Lower lobe of right lung (tissue), 2 donors: ENCODE results near the gene PTPRD. TPM values are rescaled to one million over a fixed set of nuclear protein-coding genes. Genes with fewer than 3 reads are reported as not detected.

Experiments
- ATAC-seq, 2 donors: fragments of 200-7000 bp; cut with Tn5 transposase; one replicate each; pipeline ENCODE4 v1.9.1; 2020 to 2022; ENCODE audit warnings: mild to moderate bottlenecking in 2 of 2, moderate library complexity in 2 of 2
- DNase-seq: peaks from one replicate; pipeline ENCODE4 v3.0.0-alpha.2; 2020
- H3K27ac ChIP-seq: fragments of 200-600 bp; one replicate; pipeline ENCODE4 v1.8.0; 2022
- H3K27me3 ChIP-seq: fragments of 200-600 bp; one replicate; pipeline ENCODE4 v1.8.0; 2022; ENCODE audit warnings: low read depth
- H3K36me3 ChIP-seq: fragments of 200-600 bp; one replicate; pipeline ENCODE4 v1.8.0; 2022; ENCODE audit warnings: mild to moderate bottlenecking
- H3K4me1 ChIP-seq: fragments of 200-600 bp; one replicate; pipeline ENCODE4 v1.8.0; 2022
- H3K4me3 ChIP-seq: fragments of 200-600 bp; one replicate; pipeline ENCODE4 v1.8.0; 2022; ENCODE audit warnings: mild to moderate bottlenecking
- H3K9me3 ChIP-seq: fragments of 200-600 bp; one replicate; pipeline ENCODE4 v1.8.0; 2022
- CTCF ChIP-seq: fragments of 200-600 bp; IDR thresholded peaks from one replicate; pipeline ENCODE4 v1.8.0; 2022; ENCODE audit warnings: antibody characterized with exemption, mild to moderate bottlenecking
- intact Hi-C: fragments of 100-400 bp; cut with DNase I; formaldehyde crosslinking; loops from one replicate; pipeline ENCODE4 v1.11.0; 2022
- total RNA-seq: library from RNA; stranded (reverse); fragmentation: NEBNext Ultra II Directional; extraction: Animal tissue kit (Norgen Biotek cat#: 25700); gene quantifications from one replicate; pipeline ENCODE4 v1.2.1, GENCODE V29; 2021
- donor health status: DM: no; HTN: yes; CAD: no; lungs with severe emphysema.

PTPRD gene
- total RNA-seq, 1 donor from 2014 or later, result 17.2 TPM

GRCh38 chr9:10252174-10252573, 360.6 kb downstream of the PTPRD start:
- H3K4me1 ChIP-seq, result no peaks in the 10 kb centered on the region
- H3K27me3 ChIP-seq, result no peaks in the 10 kb centered on the region
- intact Hi-C loops, result no loop called here
- no peak for ATAC-seq
- no peaks in the 10 kb centered on the region for H3K9me3 ChIP-seq
- no peak overlapping the region for H3K27ac ChIP-seq
- TF ChIP-seq CTCF, result no peak
- H3K4me3 ChIP-seq, result no peak overlapping the region
- DNase-seq, result no peak
- no peaks in the 10 kb centered on the region for H3K36me3 ChIP-seq

- no peaks in the 10 kb centered on the region for H3K36me3 ChIP-seq
- no peaks in the 10 kb centered on the region for H3K4me1 ChIP-seq
- H3K27ac ChIP-seq, result no peak overlapping the region
- H3K4me3 ChIP-seq, result no peak overlapping the region
- no peak for TF ChIP-seq CTCF
- H3K9me3 ChIP-seq, result no peaks in the 10 kb centered on the region
- no peak for DNase-seq
- intact Hi-C loops, result no loop called here
- no peak for ATAC-seq
- H3K27me3 ChIP-seq, result no peaks in the 10 kb centered on the region
Observed at GRCh38 chr9:10251490-10251889, 361.3 kb downstream of the PTPRD start.

GRCh38 chr9:10250219-10250618, 362.6 kb downstream of the PTPRD start:
- TF ChIP-seq CTCF, result no peak
- H3K36me3 ChIP-seq, result no peaks in the 10 kb centered on the region
- H3K4me3 ChIP-seq, result no peak overlapping the region
- H3K27me3 ChIP-seq, result no peaks in the 10 kb centered on the region
- no peaks in the 10 kb centered on the region for H3K4me1 ChIP-seq
- DNase-seq (no peak), ATAC-seq (no peak)
- no peak overlapping the region for H3K27ac ChIP-seq
- H3K9me3 ChIP-seq, result no peaks in the 10 kb centered on the region
- intact Hi-C loops, result no loop called here

- intact Hi-C loops, result no loop called here
Observed at GRCh38 chr9:10248890-10249289, 363.9 kb downstream of the PTPRD start.

GRCh38 chr9:10242255-10242654, 370.5 kb downstream of the PTPRD start:
- Histone ChIP-seq H3K4me3 (no peak overlapping the region), H3K4me1 (no peaks in the 10 kb centered on the region), H3K9me3 (no peaks in the 10 kb centered on the region), H3K36me3 (no peaks in the 10 kb centered on the region), H3K27me3 (no peaks in the 10 kb centered on the region), H3K27ac (no peak overlapping the region)
- ATAC-seq, result no peak
- intact Hi-C loops, result no loop called here
- DNase-seq, result no peak
- TF ChIP-seq CTCF, result no peak

More at GRCh38 chr9:10248890-10249289, 363.9 kb downstream of the PTPRD start:
- no peak overlapping the region for H3K4me3 ChIP-seq
- H3K36me3 ChIP-seq, result no peaks in the 10 kb centered on the region
- no peaks in the 10 kb centered on the region for H3K4me1 ChIP-seq
- no peaks in the 10 kb centered on the region for H3K9me3 ChIP-seq
- H3K27ac ChIP-seq, result no peak overlapping the region
- no peak for TF ChIP-seq CTCF
- DNase-seq (no peak), ATAC-seq (no peak)
- no peaks in the 10 kb centered on the region for H3K27me3 ChIP-seq

- DNase-seq (no peak), ATAC-seq (no peak)
- no peaks in the 10 kb centered on the region for H3K36me3 ChIP-seq
- H3K27ac ChIP-seq, result no peak overlapping the region
- H3K9me3 ChIP-seq, result no peaks in the 10 kb centered on the region
- no peaks in the 10 kb centered on the region for H3K27me3 ChIP-seq
- TF ChIP-seq CTCF, result no peak
- intact Hi-C loops, result no loop called here
- H3K4me3 ChIP-seq, result no peak overlapping the region
- H3K4me1 ChIP-seq, result no peaks in the 10 kb centered on the region
Observed at GRCh38 chr9:10238087-10238486, 374.7 kb downstream of the PTPRD start.
